GM21576 (cell line): ENCODE data around the gene USO1.
"Not testable (repeated sequence)": the region's sequence is repeated elsewhere in the genome, so short reads cannot be mapped to it uniquely, and the experiment has no call there.

Experiments used
- ATAC-seq: cut with Tn5 transposase; IDR thresholded peaks from one replicate; pipeline ENCODE4 v1.9.1; 2021; ENCODE audit warnings: mild to moderate bottlenecking, moderate library complexity; ENCODE audit not compliant: unreplicated experiment

Gene USO1

DNA sequence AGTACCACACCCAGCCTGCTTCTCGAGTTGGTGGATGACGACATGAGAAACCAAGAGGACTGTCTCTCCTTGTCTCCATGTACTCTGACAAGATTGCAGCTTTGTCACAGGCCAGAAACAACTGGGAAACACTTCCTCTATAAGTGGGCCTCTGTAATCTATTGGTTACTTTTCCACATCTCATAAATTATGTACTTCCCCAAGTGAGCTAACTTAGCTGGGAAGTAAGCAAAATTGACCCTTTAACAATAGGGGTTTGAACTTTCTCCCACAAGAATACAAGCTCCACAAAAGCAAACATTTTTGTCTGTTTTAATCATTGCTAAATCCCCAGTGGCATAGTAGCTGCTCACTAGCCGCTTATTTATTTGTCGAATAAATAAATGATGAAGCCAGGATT, 14.1 kb upstream of the USO1 start:
- ATAC-seq = no peak

DNA sequence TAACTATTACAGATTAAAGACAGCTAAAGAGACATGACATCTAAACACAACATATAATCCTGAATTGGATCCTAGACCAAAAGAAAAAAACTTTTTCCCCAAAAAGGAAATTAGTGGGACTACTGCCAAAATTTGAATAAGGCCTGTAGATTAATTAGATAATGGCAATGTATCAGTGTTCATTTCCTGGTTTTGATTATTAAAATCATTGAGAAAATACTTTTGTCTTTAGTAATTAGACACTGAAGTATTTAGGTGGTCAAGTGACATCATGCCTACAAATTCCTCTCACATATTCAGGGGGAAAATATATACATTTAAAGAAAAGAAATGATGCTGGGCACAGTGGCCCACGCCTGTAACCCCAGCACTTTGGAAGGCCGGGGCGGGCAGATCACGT, 10.4 kb upstream of the USO1 start:
- ATAC-seq = no peak

DNA sequence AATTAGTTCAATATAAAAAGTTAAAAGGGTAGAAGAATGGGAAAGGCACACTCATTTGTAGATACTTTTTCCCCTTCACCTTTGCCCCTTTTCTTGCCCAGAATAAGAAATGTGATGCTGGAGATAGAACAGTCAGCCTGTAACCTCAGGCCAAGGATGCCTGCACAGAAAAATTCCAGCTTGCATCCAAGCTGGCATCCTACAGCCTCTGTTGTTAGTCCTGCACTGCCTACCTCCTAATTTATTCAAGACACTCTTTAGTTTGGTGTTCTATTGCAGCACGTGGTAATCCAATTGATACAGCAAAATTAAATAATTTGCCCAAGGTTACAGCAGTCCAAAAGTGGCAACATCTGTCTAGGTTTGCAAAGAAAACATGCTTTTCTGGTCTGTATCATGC, 9.7 kb upstream of the USO1 start:
- no peak for ATAC-seq

DNA sequence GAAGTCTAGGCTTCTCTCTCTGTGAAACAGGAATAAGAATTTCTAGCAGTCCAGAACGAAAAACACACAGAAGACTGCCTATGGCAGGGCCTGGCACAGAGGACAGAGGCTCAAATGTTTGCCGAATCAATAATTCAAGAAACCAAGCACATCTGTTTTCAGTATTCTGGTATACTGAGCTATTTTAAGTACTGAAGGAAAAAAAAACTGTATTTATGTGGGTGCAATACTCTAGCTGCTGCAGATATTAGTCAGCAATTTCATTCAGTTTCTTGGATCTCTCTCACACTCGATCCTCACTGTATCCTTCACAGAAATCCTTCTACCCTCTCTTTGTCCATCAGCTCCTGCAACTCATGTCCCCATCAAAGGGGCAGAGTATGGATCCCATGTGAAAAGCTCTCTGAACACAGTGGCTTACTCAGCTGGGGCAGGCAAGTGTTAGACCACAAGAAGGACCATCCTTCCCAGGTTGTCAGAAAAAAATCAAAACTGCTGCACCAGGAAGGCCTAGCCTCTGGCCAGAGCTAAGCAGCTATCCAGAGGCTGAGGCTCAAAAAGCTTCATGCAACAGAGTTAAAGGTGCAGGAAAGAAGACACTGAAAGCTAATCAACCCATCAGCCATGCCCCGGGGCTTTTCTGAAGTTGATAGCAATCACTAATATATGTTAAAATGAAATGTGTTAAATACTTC, 9.1 kb upstream of the USO1 start:
- ATAC-seq = no peak

DNA sequence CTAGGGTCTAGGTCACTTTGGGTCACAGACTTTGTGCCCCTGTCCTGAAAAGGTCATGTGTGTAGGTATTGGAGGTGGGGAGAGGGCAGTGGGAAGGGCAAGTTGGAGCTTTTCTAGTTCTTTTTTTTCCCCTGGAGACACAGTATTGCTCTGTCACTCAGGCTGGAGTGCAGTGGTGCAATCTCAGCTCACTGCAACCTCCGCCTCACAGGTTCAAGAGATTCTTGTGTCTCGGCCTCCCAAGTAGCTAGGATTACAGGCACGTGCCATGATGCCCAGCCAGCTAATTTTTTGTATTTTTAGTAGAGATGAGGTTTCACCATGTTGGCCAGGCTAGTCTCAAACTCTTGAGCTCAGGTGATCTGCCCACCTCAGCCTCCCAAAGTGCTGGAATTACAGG, 8.3 kb upstream of the USO1 start:
- ATAC-seq = not testable (repeated sequence)

DNA sequence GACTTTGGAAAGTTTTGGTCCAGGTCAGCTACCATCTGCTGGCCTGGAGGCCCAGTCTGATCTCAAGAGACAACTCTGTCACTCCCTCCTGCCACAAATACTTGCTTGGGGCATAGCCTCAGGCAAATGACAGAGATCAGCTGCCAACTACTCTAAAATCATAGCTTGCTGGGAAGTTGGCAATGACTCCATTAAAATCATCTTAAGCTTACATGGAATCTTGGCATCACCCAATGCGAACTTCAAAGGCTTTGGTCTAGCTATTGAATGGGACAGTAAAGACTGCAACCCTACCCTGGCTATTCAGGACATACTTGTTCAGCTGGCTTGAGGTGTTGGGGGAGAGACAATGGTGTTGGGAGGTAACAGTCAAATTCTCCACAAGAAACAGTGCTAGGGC, 7.0 kb upstream of the USO1 start:
- ATAC-seq = no peak

DNA sequence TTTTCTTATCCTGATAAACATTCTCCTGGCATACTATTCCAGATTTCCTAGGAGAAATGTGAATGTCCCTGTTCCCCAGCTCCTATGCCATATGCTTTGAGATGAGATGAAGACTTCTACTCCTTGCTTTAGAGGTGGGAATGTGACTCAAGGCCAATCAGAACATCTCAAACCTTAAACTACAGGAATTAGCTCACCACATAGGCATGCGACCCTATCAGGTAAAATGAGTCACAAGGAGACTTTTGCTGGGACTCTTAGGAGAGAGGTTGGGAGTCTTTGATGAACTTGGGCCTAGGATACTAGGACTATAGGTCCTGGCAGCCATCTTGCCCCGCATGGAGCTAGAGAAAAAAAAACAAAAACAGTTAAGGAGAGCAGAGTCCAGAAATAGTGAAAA, 5.8 kb upstream of the USO1 start:
- no peak for ATAC-seq

DNA sequence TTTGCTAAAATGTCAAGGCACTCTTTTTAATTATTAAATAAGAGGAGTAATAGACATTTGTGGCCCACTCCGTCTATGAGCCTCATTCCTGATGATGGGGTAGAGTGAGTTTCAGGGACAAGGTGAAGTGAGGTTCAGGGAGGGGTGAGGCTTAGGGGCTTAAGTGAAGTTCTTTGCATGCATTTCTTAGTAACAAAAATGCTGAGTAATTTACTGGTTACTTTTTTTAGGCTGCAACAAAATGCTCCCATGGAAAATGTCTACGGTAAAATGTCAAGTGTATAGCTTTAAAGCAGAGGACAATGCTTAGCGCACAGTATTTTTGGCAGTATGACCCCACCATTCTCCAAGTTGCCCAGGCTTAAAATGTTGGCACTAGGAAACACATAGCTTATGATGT, 2.0 kb upstream of the USO1 start:
- ATAC-seq = no peak

DNA sequence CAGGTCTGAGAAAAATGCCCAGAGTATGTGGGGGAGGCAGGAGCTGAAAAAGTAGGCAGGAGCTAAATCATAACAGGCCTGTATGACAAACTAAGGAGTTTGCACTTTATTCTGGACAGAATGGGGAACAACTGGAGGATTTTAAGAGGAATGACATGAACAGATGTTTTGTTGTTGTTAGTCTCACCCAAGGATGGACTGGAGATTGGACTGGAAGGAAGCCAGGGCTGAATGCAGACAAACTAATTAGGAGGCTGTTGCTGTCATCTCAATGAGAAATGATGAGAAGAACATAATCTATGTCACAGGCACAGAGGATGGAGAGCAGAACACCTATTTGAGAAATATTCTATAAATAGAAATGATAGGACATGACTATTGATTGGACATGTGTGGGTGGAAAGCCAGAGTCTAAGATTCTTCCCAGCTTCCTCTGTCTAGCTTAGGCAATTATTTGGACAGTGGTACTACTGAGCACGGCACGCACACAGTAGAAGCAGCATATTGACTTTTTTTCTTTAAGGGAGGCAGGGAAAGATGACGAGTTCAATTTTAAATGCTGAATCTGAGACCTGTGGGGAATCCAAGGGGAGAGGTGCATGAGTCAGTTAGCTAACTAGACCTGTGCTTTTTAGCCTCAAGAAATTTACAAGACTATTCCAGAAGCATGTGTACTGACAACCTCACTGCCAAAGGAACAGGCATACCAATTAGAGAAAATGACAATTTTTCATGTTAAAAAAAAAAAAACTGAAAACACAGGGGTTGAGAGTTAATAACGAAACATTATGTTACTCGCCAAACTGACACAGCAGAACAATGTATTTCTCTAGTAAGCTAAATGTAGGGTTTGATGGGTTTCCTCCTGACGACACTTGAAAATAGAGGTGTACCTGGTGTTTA, 963 bp upstream of the USO1 start:
- ATAC-seq = no peak

DNA sequence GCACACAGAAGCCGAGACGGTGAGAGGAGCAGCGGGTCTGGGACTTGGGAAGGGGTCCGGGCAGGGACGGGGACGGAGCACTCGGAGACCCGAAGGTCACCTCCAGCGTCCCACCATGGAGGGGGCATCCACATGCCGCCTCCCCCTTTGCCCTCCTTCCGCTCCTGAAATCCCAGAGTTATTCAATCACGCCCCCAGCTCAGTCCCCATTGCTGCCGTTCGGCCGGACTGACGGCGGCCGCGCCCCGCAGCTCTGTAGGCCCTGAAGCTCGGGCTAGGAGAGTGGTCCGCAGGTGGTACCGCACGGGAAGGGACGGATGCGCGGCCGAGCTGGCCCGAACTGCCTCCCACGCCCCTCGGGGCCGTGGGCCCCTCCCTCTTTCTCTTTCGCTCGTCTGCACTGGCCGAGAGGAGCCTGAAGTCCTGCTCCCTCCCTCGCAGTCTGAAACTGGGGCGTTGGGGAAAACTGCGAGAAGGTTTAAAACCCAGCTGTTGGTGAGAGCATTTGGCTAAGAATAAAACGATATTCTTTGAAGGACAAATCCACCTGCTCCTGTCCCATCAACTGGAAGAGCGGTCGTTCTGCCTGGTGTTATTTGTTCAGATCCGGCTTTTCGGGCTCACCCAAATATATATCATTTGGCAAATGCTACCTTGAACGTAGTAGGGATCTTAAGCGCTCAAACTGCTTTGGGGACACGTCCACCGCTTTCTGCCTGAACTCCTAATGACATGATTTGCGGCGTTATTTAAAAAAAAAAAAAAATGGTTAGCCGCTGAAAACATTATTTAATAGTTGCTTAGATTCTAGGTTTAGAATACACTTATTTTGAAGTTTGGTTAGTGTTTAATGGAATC, 719 bp downstream of the USO1 start:
- peak; percentile 46 for ATAC-seq

DNA sequence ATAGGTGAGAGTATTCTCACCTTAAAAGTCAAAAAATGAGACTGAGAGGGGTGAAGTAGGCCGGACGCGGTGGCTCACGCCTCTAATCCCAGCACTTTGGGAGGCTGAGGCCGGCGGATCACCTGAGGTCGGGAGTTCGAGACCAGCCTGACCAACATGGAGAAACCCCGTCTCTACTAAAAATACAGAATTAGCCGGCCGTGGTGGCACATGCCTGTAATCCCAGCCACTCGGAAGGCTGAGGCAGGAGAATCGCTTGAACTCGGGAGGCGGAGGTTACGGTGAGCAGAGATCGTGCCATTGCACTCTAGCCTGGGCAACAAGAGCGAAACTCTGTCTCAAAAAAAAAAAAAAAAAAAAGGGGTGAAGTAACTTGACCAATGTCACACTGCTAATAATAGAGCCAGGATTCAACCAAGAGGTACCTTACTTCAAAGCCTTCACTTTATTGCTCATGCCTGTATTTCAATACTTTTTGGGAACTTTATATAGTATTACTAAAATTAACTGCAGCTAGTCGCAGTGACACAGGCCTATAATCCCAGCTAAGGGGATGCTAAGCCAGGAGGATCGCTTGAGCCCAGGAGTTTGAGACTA, 1.7 kb downstream of the USO1 start:
- not testable (repeated sequence) for ATAC-seq

DNA sequence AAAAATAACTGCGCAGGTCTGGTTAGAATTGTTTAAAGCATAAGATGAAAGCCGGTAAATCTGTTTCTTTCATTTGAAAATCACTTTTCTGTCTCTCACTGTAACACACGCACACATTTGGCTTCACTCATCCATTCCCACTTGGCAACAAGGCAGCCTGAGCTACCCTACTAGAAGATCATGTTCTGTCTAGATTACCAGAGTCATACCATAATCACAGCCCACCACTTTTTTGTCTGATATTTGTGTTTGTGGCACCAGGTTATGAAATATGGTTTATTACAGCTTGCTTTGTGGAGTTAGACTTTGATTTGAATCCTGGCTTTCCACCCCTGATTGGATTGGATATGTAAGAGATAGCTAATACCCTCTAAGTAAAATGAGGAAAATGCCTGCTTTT, 2.2 kb downstream of the USO1 start:
- no peak for ATAC-seq

DNA sequence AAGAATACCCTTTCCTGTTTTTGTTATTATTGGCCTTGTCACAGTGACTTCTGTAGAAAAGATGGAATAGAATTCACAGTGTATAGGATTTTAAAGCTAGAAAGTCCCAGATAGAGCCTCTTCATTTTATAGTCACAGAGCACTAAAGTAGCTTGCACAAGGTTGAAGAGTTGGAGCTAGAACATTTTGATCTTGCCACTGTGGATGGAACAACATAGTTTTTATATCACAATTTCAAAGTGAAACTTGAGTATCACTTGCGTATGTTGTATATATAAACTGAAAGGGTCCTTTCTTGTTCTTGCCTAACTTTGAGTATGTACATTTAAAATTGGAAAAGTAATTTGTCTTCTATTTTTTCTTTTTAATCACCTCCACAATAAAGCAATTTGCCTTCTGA, 2.7 kb downstream of the USO1 start:
- ATAC-seq = no peak

DNA sequence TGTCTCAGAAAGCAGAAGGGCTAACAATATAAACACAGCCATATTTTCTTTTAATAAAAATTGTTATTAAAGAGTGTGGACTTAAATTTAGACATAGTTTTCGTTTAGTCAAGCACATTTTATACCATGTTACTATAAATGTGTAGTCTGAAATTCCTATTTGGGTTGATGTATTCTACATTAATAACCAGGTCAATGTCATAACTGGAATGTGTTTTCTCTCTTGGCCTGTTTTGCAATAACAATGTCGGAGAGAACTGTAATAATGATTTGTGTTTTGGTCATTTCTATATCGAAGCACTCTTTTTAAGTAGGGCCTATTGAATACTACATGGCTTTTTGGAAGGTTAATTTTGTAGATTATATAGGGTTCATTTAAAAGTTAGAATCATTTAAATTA, 5.5 kb downstream of the USO1 start:
- ATAC-seq = no peak

DNA sequence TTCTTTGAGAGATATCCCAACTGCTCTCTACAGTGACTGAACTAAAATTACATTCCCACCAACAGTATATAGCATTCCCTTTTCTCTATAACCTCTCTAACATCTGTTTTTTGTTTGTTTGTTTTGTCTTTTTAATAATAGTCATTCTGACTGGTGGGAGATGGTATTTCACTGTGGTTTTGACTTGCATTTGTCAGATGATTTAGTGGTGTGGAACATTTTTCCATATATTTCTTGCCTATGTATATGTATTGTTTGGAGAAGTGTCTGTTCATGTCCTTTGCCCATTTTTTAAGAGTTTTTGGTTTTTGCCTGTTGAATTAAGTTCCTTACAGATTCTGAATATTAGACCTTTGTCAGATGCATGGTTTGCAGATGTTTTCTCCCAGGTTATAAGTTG, 9.0 kb downstream of the USO1 start:
- ATAC-seq = no peak

DNA sequence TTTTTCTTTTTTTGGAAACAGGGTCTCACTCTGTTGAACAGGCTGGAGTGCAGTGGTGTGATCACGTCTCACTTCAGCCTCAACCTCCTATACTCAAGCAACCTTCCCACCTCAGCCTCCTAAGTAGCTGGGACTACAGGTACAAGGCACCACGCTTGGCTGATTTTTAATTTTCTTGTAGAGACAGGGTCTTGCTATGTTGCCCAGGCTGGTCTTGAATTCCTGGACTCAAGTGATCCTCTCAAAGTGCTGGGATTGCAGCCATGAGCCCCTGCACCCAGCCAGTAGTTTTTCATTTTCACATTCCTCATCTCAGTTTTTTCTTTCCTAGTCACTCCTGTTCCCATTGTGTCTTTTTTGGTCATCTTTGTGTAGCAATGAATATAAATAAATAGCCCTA, 11.1 kb downstream of the USO1 start:
- no peak for ATAC-seq

DNA sequence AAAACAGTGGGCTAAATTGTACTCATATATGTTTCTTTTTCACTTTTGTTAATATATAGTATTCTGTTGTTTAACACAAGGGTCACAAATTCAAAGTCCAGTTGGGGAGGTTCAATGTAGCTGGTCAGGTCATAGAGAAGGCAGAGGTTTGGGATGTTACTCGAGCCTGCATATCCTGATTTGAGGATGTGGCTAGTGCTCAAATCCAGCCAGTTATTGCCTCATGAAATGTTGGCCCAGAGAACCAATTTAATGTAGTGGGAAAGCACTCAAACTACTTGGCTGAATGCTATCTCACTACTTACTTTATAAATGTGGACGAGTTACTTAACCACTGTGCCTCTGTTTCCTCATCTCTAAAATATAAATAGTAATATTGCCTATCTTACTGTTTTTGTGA, 12.5 kb downstream of the USO1 start:
- ATAC-seq = no peak

DNA sequence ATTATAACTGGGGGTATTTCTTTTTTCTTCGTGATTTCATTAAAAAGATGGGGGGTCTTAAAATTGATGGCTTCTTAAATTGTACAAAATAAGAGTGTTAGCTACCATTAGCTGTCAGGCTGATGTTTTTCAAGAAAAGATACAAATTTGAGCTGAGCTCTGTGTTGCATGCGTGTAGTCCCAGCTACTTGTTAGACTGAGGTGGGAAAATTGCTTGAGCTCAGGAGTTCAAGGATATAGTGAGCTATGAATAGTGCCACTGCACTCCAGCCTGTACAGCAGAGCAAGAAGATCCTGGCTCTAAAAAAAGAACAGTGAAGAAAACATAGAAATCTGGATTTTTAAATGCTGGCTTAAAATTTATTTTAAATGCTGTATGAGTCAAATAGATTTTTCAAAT, 13.0 kb downstream of the USO1 start:
- ATAC-seq = no peak

DNA sequence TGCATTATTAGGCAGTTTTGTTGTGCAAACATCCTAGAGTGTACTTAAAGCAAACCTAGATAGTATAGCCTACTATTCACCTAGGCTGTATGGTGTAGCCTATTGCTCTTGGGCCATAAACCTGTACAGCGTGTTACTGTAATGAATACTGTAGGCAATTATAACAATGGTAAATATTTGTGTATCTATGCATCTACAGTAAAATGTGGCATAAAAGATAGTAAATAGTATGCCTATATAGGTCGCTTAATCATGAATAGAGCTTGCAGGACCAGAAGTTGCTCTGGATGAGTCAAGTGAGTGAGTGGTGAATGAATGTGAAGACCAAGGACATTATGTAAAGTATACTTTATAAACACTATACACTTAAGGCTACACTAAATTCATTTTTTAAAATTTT, 16.6 kb downstream of the USO1 start:
- no peak for ATAC-seq

DNA sequence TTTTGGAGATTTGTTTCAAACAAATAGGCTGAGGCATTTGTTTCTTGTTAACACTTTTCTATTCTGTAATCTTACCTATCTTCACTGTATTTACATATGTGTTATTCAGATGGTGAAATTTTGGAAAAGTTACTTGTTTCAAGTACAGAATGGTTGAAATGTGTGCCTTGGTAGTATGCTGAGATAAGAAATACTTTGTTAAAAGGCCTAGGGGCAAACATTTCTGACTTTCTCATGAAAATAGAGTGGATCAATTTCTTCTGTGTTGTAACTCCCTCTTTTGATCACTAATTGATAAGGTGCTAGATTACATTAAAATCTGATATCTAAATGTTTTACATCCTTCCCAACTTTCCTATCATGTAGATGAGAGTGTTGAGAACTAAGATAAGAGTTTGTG, 18.1 kb downstream of the USO1 start:
- no peak for ATAC-seq

DNA sequence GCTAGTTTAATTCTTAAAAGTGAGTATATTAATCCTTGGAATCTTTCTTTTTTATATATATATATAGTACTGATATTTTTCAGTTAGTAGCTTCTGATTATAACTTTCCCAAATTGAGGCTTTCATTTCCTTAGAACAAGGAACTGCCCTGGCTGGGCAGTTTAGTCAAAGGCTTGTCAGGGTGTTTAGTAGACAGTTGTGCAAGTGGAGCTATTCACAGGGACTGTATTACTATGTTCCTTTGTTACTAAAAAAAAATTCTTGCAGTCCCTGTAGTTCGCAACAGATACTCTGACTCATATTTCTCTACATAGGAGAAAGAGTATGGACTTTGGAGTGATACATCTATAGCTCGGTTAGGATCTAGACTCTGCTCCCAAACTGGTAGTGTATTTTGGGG, 20.8 kb downstream of the USO1 start:
- ATAC-seq = no peak
